A673 (cell line): Measurements from ENCODE around the gene LRRC9. TPM values are rescaled to one million over a fixed set of nuclear protein-coding genes. Genes with fewer than 3 reads are reported as not detected.

Experiments
- BruUV-seq: library from RNA; stranded (reverse); fragments of 400-500 nt; replicated peaks from 2 replicates; lab custom pipeline; 2021; lab: Mats Ljungman, UMichigan
- CTCF ChIA-PET: fragments of 300-600 bp; sonication (Branson Sonifier 250); formaldehyde crosslinking; loops from one replicate; lab custom pipeline; 2022; ENCODE audit warnings: antibody characterized with exemption; lab: Charles Lee
- POLR2A ChIA-PET: fragments of 300-600 bp; sonication (Branson Sonifier 250); formaldehyde crosslinking; loops from one replicate; lab custom pipeline; 2022; ENCODE audit warnings: antibody characterized with exemption; ENCODE audit not compliant: low non-redundant PET; lab: Charles Lee
- DNase-seq: peaks from one replicate; pipeline ENCODE4 v3.0.0-alpha.2; 2015; ENCODE audit warnings: low spot score
- H3K27ac ChIP-seq: fragments of 200-600 bp; sonication (generic); 2 replicates; pipeline ENCODE4 v1.5.1; 2016; ENCODE audit warnings: mixed run types, low read depth, mild to moderate bottlenecking, mixed read lengths, antibody characterized with exemption, low read length; ENCODE audit not compliant: poor library complexity, severe bottlenecking
- H3K27me3 ChIP-seq: fragments of 200-600 bp; sonication (generic); replicated peaks from 2 replicates; pipeline ENCODE4 v1.6.1; 2017; ENCODE audit warnings: mixed run types, low read depth, mild to moderate bottlenecking, mixed read lengths, antibody characterized with exemption, low read length; ENCODE audit not compliant: insufficient read depth, poor library complexity
- H3K36me3 ChIP-seq: fragments of 200-600 bp; sonication (generic); 2 replicates; pipeline ENCODE4 v1.6.1; 2016; ENCODE audit warnings: mixed run types, mild to moderate bottlenecking, mixed read lengths, antibody characterized with exemption, low read length; ENCODE audit not compliant: insufficient read depth, poor library complexity, severe bottlenecking
- H3K4me1 ChIP-seq: fragments of 200-600 bp; sonication (generic); 2 replicates; pipeline ENCODE4 v1.6.1; 2017; ENCODE audit warnings: mixed run types, mild to moderate bottlenecking, mixed read lengths, antibody characterized with exemption, low read length; ENCODE audit not compliant: insufficient read depth, poor library complexity, severe bottlenecking
- H3K4me3 ChIP-seq: fragments of 200-600 bp; sonication (generic); 2 replicates; pipeline ENCODE4 v1.5.1; 2016; ENCODE audit warnings: low read depth, mixed run types, mild to moderate bottlenecking, mixed read lengths, low read length; ENCODE audit not compliant: poor library complexity, severe bottlenecking
- H3K9me3 ChIP-seq: fragments of 200-600 bp; sonication (generic); 2 replicates; pipeline ENCODE4 v1.6.1; 2016; ENCODE audit warnings: mixed run types, low read depth, mild to moderate bottlenecking, mixed read lengths, antibody characterized with exemption, low read length; ENCODE audit not compliant: poor library complexity, severe bottlenecking
- EZH2 ChIP-seq: fragments of 200-600 bp; sonication (generic); IDR thresholded peaks from 2 replicates; pipeline ENCODE4 v1.6.1; 2017; ENCODE audit warnings: borderline replicate concordance, low read depth, mild to moderate bottlenecking, mixed read lengths, antibody characterized with exemption, low read length; ENCODE audit not compliant: poor library complexity, severe bottlenecking
- intact Hi-C: fragments of 100-400 bp; cut with micrococcal nuclease; formaldehyde crosslinking; loops from one replicate; pipeline ENCODE4 v1.10.0; 2022; ENCODE audit not compliant: unreplicated experiment
- total RNA-seq: library from RNA; stranded (reverse); gene quantifications from 2 replicates; pipeline ENCODE4 v1.2.3, GENCODE V29; 2021
- TF ChIP-seq, protein P1 (sequence below): fragments of 300-800, 200-600 bp; sonication (generic); conservative IDR thresholded peaks from 2 replicates; pipeline ENCODE4 v1.5.1; 2017; ENCODE audit warnings: low read depth, mild to moderate bottlenecking, antibody characterized with exemption, low read length, moderate library complexity, mixed read lengths

The LRRC9 gene
- total RNA-seq, 1 experiment from 2014 or later: not detected

DNA sequence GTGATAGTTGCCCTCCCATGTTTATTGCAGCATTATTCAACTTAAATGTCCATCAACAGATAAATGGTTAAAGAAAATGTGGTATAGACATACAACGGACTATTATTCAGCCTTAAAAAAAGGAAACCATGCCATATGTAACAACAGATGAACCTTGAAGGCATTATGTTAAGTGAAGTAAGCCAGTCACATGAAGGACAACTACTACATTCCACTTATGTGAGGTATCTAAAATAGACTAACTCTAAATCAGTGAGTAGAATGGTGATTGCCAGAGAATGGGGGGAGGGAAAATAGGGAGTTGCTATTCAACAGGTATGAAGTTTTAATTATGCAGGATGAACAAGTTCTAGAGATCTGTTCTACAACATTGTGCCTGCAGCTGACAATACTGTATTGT, 181.8 kb downstream of the LRRC9 start:
- Histone ChIP-seq H3K27ac (no peak overlapping the region), H3K4me3 (no peak overlapping the region), H3K4me1 (no peaks in the 10 kb centered on the region), H3K9me3 (no peaks in the 10 kb centered on the region), H3K36me3 (peaks cover 13% of the 10 kb centered on the region), H3K27me3 (no peaks in the 10 kb centered on the region)
- TF ChIP-seq, protein P1, sequence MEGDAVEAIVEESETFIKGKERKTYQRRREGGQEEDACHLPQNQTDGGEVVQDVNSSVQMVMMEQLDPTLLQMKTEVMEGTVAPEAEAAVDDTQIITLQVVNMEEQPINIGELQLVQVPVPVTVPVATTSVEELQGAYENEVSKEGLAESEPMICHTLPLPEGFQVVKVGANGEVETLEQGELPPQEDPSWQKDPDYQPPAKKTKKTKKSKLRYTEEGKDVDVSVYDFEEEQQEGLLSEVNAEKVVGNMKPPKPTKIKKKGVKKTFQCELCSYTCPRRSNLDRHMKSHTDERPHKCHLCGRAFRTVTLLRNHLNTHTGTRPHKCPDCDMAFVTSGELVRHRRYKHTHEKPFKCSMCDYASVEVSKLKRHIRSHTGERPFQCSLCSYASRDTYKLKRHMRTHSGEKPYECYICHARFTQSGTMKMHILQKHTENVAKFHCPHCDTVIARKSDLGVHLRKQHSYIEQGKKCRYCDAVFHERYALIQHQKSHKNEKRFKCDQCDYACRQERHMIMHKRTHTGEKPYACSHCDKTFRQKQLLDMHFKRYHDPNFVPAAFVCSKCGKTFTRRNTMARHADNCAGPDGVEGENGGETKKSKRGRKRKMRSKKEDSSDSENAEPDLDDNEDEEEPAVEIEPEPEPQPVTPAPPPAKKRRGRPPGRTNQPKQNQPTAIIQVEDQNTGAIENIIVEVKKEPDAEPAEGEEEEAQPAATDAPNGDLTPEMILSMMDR: no peak
- no peak for TF ChIP-seq EZH2
- intact Hi-C loops: no loop called here
- no peak for DNase-seq
- CTCF ChIA-PET: no interaction called here
- BruUV-seq: no TSS peak
- POLR2A ChIA-PET: no interaction called here

DNA sequence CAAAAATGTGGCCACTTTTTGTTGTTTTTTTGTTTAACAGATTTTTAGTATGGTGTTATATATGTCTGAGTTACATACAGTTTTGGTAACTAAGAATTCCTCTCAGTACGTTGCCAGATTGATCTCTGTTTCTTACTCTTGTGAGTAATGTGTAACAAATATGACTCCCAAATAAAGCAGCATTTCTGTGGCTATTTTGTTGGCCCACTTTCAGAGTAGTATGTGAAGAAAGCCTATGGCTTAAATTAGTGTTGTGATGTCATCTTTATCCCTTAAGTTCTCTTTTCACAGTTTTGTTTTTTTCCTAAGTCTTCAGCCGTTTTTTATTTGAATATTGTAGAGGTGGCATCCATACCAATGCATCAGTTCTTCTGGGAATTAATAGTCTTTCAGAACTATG, 182.4 kb downstream of the LRRC9 start:
- CTCF ChIA-PET: no interaction called here
- H3K36me3 ChIP-seq: peaks cover 7% of the 10 kb centered on the region
- H3K9me3 ChIP-seq: no peaks in the 10 kb centered on the region
- TF ChIP-seq, protein P1: no peak
- TF ChIP-seq EZH2: no peak
- H3K4me1 ChIP-seq: no peaks in the 10 kb centered on the region
- H3K27ac ChIP-seq: no peak overlapping the region
- no peaks in the 10 kb centered on the region for H3K27me3 ChIP-seq
- no peak overlapping the region for H3K4me3 ChIP-seq
- no TSS peak for BruUV-seq
- POLR2A ChIA-PET: no interaction called here
- DNase-seq: no peak
- intact Hi-C loops: no loop called here

DNA sequence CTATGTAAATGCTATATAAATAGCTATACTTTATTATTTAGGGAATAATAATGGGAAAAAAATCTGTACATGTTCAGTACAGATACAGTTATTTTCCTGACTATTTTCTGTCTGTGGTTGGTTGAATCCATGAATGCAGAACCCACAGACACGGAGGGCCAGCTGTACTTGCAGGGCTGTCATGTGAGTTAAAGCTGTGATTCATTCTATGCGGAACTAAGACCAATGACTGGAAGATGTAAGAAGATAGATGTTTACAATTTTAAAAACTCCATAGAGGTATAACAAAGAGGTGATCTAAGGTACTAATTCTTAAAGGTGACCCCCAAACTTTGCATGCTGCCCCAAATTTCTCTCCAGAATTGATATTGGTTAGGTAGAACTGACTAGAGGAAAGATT, 186.4 kb downstream of the LRRC9 start:
- no peak overlapping the region for H3K4me3 ChIP-seq
- H3K36me3 ChIP-seq: peaks cover 6% of the 10 kb centered on the region
- ChIA-PET POLR2A (interaction anchor here (0.6 kb wide), 1 partner anchor 9 kb away, joined by 3 read pairs; no protein-coding TSS in a partner anchor), CTCF (no interaction called here)
- H3K27me3 ChIP-seq: no peaks in the 10 kb centered on the region
- DNase-seq: no peak
- H3K4me1 ChIP-seq: peaks cover 5% of the 10 kb centered on the region
- intact Hi-C loops: no loop called here
- TF ChIP-seq, protein P1: no peak
- TF ChIP-seq EZH2: no peak
- H3K9me3 ChIP-seq: no peaks in the 10 kb centered on the region
- BruUV-seq: no TSS peak
- no peak overlapping the region for H3K27ac ChIP-seq
